Left lung (tissue), 10 donors: ENCODE measurements around the gene TMEM135. TPM values are rescaled to one million over a fixed set of nuclear protein-coding genes. Genes with fewer than 3 reads are reported as not detected.

ENCODE experiments used
- ATAC-seq: fragments of 200-7000 bp; cut with Tn5 transposase; one replicate; pipeline ENCODE4 v1.9.1; 2020; ENCODE audit warnings: moderate library complexity
- DNase-seq, 4 donors: peaks; one replicate each; pipeline ENCODE4 v3.0.0-alpha.2; 2013 to 2020
- H3K27ac ChIP-seq, 2 donors: fragments of 200-600 bp; sonication (generic) in 1 of 2; one replicate each; pipeline versions ENCODE4 v1.5.0 to v1.8.0; 2020 to 2021
- H3K27me3 ChIP-seq, 2 donors: fragments of 200-600 bp; sonication (generic) in 1 of 2; one replicate each; pipeline versions ENCODE4 v1.5.0 to v1.8.0; 2020 to 2021
- H3K36me3 ChIP-seq, 2 donors: fragments of 200-600 bp; sonication (generic) in 1 of 2; one replicate each; pipeline versions ENCODE4 v1.5.0 to v1.8.0; 2020 to 2021
- H3K4me1 ChIP-seq, 2 donors: fragments of 200-600 bp; one replicate each; pipeline ENCODE4 v1.8.0; 2021
- H3K4me3 ChIP-seq, 2 donors: fragments of 200-600 bp; sonication (generic) in 1 of 2; one replicate each; pipeline versions ENCODE4 v1.5.0 to v1.8.0; 2020 to 2021; ENCODE audit warnings: mild to moderate bottlenecking in 1 of 2
- H3K9me3 ChIP-seq, 2 donors: fragments of 200-600 bp; sonication (generic) in 1 of 2; one replicate each; pipeline versions ENCODE4 v1.5.0 to v1.8.0; 2020 to 2021
- intact Hi-C, 2 donors: fragments of 100-400 bp; cut with DNase I; formaldehyde crosslinking; loops; one replicate each; pipeline versions ENCODE4 v1.11.2 to v1.14.2; 2022
- polyA plus RNA-seq, 6 donors: library from polyadenylated mRNA; unstranded; fragments of 120-200 nt; gene quantifications; one replicate each; pipeline ENCODE4 v1.2.1, GENCODE V29; 2013; ENCODE audit not compliant: insufficient read length in 6 of 6
- total RNA-seq, 2 donors: library from RNA; stranded (reverse); fragmentation: NEBNext Ultra II Directional; extraction: Animal tissue kit (Norgen Biotek cat#: 25700); gene quantifications; one replicate each; pipeline ENCODE4 v1.2.1, GENCODE V29; 2021
- TF ChIP-seq, protein P1 (sequence below), 2 donors: fragments of 200-600 bp; sonication (generic) in 1 of 2; IDR thresholded peaks; one replicate each; pipeline versions ENCODE4 v1.5.0 to v1.8.0; 2021; ENCODE audit warnings: antibody characterized with exemption in 2 of 2
- donor health status: DM: no; HTN: yes; CAD: no.
- donor health status: DM: no; HTN: no; CAD: no.

TMEM135 gene
- total and polyA plus RNA-seq, 8 donors, result 21.3 to 33.4 (median 27.2) TPM

DNA sequence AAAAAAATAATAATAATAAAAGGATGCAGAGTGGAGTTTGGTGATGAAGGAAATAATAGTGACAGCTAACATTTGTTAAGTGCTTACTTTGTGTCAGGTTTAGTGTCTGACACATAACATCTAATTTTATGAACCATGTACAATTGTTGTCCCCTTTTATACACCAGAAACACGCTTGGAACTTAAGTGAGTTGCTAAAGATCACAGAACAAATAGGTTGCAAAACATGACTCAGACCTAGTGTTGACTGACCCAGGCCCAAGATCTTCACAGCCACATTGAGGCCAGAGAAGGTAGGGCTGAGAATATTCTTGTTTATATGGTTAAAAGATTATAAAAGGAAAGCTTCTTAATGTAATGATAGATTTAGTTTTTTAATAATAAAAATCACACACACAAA is 25.6 kb upstream of the TMEM135 start:
- H3K9me3 ChIP-seq, result no peaks in the 10 kb centered on the region
- intact Hi-C loops, result no loop called here
- H3K4me1 ChIP-seq, result no peaks in the 10 kb centered on the region
- no peak overlapping the region for H3K4me3 ChIP-seq
- H3K36me3 ChIP-seq, result no peaks in the 10 kb centered on the region
- DNase-seq, result no peak
- TF ChIP-seq, protein P1, sequence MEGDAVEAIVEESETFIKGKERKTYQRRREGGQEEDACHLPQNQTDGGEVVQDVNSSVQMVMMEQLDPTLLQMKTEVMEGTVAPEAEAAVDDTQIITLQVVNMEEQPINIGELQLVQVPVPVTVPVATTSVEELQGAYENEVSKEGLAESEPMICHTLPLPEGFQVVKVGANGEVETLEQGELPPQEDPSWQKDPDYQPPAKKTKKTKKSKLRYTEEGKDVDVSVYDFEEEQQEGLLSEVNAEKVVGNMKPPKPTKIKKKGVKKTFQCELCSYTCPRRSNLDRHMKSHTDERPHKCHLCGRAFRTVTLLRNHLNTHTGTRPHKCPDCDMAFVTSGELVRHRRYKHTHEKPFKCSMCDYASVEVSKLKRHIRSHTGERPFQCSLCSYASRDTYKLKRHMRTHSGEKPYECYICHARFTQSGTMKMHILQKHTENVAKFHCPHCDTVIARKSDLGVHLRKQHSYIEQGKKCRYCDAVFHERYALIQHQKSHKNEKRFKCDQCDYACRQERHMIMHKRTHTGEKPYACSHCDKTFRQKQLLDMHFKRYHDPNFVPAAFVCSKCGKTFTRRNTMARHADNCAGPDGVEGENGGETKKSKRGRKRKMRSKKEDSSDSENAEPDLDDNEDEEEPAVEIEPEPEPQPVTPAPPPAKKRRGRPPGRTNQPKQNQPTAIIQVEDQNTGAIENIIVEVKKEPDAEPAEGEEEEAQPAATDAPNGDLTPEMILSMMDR (IDR thresholded peaks at IDR 0.05), result no peak
- no peak overlapping the region for H3K27ac ChIP-seq
- ATAC-seq, result peak; percentile 19
- no peaks in the 10 kb centered on the region for H3K27me3 ChIP-seq

DNA sequence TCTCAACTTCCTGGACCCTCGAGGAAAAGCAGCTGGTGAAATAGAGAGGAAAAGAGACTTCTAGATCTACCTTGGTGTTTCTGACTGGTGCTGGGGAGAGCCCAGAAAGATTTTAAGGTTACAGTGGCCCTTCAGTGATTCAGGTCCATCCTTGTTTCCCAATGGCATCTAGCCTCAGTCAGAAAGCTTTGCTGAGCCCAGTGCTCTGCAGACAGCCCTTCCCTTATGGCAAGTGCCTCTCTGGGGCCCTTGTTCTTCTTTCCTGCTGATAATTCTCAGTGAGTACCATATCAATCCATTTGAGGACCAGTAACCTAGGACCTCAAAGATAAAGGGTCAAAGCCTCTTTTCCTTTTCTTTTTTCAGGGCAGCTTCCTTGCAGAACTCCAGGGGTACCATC is 25.1 kb upstream of the TMEM135 start:
- ATAC-seq (no peak), DNase-seq (no peak)
- intact Hi-C loops, result no loop called here
- Histone ChIP-seq H3K27ac (no peak overlapping the region), H3K4me1 (no peaks in the 10 kb centered on the region), H3K4me3 (no peak overlapping the region), H3K9me3 (no peaks in the 10 kb centered on the region), H3K36me3 (no peaks in the 10 kb centered on the region), H3K27me3 (no peaks in the 10 kb centered on the region)
- TF ChIP-seq, protein P1 (IDR thresholded peaks at IDR 0.05), result no peak

DNA sequence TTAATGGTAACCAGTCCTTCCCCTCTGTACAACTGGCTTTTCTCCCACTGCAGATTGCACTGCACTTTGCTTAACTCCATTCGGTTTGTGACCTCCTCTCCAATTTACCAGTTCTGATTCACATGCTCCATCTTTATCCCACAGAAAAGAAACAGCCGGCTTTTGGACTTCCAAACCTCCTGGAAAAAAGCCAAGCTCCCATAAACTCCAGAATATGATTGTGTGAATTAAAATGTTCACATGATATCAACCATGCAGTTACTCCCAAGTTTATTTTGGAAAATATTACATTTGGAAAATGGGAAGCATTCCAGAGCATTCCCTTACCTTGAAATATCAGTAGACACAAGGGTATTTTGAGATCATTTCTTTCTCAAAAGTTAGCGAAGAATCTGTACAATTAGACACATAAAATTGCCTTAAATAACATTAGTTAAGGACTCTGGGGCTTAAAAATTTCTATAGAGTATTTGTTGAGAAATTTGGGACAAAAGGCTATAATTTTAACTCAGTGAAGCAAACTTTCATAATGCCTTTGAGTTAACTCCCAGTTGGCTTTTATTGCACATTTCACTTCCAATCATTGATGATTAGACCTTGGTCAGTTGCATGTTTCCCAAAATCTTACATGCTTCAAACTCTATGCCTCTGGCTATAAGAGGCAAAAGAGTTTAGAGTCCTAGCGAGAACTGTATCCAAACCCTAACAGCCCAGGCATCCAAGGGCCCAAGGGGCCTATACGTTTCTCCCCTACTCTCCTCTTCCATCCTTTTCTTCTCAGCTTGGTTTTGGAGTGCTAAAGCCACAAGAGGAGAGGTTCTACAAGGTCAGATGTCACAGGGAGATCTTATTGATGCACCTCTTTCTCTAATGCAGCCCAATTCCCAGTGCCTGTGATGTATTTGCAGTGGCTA is 23.6 kb upstream of the TMEM135 start:
- Histone ChIP-seq H3K9me3 (no peaks in the 10 kb centered on the region), H3K36me3 (no peaks in the 10 kb centered on the region), H3K27me3 (no peaks in the 10 kb centered on the region), H3K4me1 (no peaks in the 10 kb centered on the region), H3K27ac (no peak overlapping the region), H3K4me3 (no peak overlapping the region)
- ATAC-seq (no peak), DNase-seq (no peak)
- intact Hi-C loops, result no loop called here
- TF ChIP-seq, protein P1 (IDR thresholded peaks at IDR 0.05), result no peak

DNA sequence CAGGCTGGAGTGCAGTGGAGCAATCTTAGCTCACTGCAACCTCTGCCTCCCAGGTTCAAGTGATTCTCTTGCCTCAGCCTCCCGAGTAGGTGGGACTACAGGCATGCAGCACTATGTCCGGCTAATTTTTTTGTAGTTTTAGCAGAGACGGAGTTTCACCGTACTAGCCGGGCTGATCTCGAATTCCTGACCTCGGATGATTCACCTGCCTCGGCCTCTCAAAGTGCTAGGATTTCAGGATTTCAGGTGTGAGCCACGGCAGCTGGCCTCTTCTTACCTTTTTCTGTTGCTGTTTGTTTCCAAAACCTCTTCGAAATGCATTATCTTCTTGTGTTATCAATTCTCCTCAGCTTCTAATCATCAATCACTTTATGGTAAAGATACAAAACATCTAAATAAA is 22.1 kb upstream of the TMEM135 start:
- no peaks in the 10 kb centered on the region for H3K36me3 ChIP-seq
- no peak overlapping the region for H3K4me3 ChIP-seq
- H3K4me1 ChIP-seq, result no peaks in the 10 kb centered on the region
- no peak for ATAC-seq
- H3K9me3 ChIP-seq, result no peaks in the 10 kb centered on the region
- H3K27me3 ChIP-seq, result no peaks in the 10 kb centered on the region
- no peak overlapping the region for H3K27ac ChIP-seq
- TF ChIP-seq, protein P1 (IDR thresholded peaks at IDR 0.05), result no peak
- intact Hi-C loops, result no loop called here
- no peak for DNase-seq

DNA sequence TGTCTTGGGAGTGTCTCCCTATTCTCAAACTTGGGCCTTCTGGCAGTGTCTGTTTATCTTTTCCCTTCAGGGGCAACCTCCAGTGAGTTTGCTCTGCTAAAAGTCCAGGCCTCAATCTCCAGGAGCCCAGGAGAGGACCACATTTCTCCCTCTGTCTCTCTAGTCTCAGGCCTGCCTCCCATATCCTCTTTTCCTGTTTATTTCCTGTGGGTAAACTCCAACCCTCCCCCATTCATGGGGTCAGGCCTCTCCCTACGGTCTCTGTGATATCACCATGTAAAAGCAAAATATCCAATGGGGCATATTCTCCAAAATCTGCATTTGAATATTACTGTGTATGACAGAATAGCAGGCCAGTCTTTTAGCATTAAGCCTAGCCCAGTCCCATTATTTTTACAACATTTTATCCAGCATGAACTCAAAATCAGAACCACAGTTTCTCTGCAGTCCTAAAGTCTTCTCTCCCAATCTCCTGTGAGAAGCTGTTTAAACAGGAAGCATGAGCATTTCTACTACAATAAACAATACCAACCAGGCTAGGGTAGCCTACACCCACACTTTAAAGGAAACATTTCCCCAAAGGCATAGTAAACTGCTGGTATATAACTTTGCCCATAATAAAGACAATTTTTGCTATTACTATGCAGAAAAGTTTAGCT is 18.0 kb upstream of the TMEM135 start:
- no peaks in the 10 kb centered on the region for H3K4me1 ChIP-seq

More for the DNA sequence above, 18.0 kb upstream of the TMEM135 start:
- TF ChIP-seq, protein P1 (IDR thresholded peaks at IDR 0.05), result no peak
- no peaks in the 10 kb centered on the region for H3K36me3 ChIP-seq
- DNase-seq, result no peak
- no peaks in the 10 kb centered on the region for H3K27me3 ChIP-seq
- ATAC-seq, result no peak
- no peak overlapping the region for H3K4me3 ChIP-seq
- H3K9me3 ChIP-seq, result no peaks in the 10 kb centered on the region
- intact Hi-C loops, result no loop called here
- peak overlapping the region in 1 of 2 donors; percentile 61 for H3K27ac ChIP-seq
